NCI-H1436 treated with DMSO at 0.1 percent for 48 hours (cell line): Measurements from ENCODE around the gene CD3E.

Experiments used
- DNase-seq: peaks from one replicate; lab custom pipeline; 2025; lab: John Stamatoyannopoulos, UW

CD3E gene

GRCh38 chr11:118304568-118305248 lies at the start of gene CD3E:
TSS of gene CD3E (plus strand) at chr11:118304730. CDS start at chr11:118304953, 223 bp downstream.
- no peak for DNase-seq

- DNase-seq: no peak
Measured at GRCh38 chr11:118258410-118258809, 46.1 kb upstream of the CD3E start.

- no peak for DNase-seq
Measured at GRCh38 chr11:118259138-118259537, 45.4 kb upstream of the CD3E start.

- no peak for DNase-seq
Measured at GRCh38 chr11:118260353-118260752, 44.2 kb upstream of the CD3E start.

- DNase-seq: no peak
Measured at GRCh38 chr11:118263112-118263511, 41.4 kb upstream of the CD3E start.

- DNase-seq: no peak
Measured at GRCh38 chr11:118263695-118264568, 40.6 kb upstream of the CD3E start, which contains the start of gene MPZL2. TSS of gene MPZL2 (minus strand) at chr11:118264297. CDS start at chr11:118264153, 144 bp downstream.

GRCh38 chr11:118264569-118265465 lies 39.7 kb upstream of the CD3E start:
- DNase-seq: no peak

- DNase-seq: no peak
Measured at GRCh38 chr11:118265954-118266353, 38.6 kb upstream of the CD3E start.

GRCh38 chr11:118267486-118267885 lies 37.0 kb upstream of the CD3E start:
- no peak for DNase-seq

- no peak for DNase-seq
Measured at GRCh38 chr11:118272001-118272400, 32.5 kb upstream of the CD3E start.

GRCh38 chr11:118274186-118274585 lies 30.3 kb upstream of the CD3E start:
- DNase-seq: no peak

- DNase-seq: no peak
Measured at GRCh38 chr11:118275176-118275575, 29.4 kb upstream of the CD3E start.

- DNase-seq: no peak
Measured at GRCh38 chr11:118276422-118276821, 28.1 kb upstream of the CD3E start.

- DNase-seq: no peak
Measured at GRCh38 chr11:118277312-118277711, 27.2 kb upstream of the CD3E start.

- no peak for DNase-seq
Measured at GRCh38 chr11:118281284-118281683, 23.2 kb upstream of the CD3E start.

- DNase-seq: no peak
Measured at GRCh38 chr11:118282606-118283005, 21.9 kb upstream of the CD3E start.

- no peak for DNase-seq
Measured at GRCh38 chr11:118283037-118283636, 21.4 kb upstream of the CD3E start.

- no peak for DNase-seq
Measured at GRCh38 chr11:118283756-118284350, 20.7 kb upstream of the CD3E start.

- no peak for DNase-seq
Measured at GRCh38 chr11:118286545-118286944, 18.0 kb upstream of the CD3E start.

- DNase-seq: no peak
Measured at GRCh38 chr11:118287006-118287405, 17.5 kb upstream of the CD3E start.

GRCh38 chr11:118289401-118289800 lies 15.1 kb upstream of the CD3E start:
- DNase-seq: no peak
